Epithelial cell of esophagus (primary cell): ENCODE data around the gene CSMD2.

ENCODE experiments used
- DNase-seq: peaks from one replicate; pipeline ENCODE4 v3.0.0; 2010; ENCODE audit warnings: low read depth
- H3K4me3 ChIP-seq: 2 replicates; pipeline ENCODE4 v1.5.1; 2011; ENCODE audit warnings: mild to moderate bottlenecking, low read length, control low read depth
- TF ChIP-seq, protein P1 (sequence below): IDR thresholded peaks from 2 replicates; pipeline ENCODE4 v1.5.1; 2011; ENCODE audit warnings: low read depth, mild to moderate bottlenecking, low read length, control low read depth, inconsistent platforms; ENCODE audit not compliant: insufficient read depth; ENCODE audit errors: missing control alignments

CSMD2 gene

DNA sequence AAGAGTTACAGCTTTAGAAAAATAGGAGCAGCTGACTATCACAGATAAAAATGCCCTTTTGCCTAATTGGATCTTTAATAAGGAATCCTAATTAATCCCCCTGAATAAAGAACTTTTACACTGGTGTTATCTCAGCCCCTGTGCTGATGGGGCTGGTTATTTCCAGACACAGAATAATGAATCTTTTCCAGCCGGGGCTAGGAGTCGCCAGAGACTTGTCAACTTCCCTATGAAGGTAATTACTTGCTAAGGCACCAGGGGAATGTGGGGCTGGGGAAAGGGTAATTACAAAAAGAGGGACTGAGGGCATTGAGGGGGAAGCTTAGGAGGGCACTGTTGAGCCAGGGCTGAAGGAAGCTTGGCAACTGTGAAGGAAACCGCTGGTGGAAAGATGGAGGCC, 266.6 kb downstream of the CSMD2 start:
- TF ChIP-seq, protein P1, sequence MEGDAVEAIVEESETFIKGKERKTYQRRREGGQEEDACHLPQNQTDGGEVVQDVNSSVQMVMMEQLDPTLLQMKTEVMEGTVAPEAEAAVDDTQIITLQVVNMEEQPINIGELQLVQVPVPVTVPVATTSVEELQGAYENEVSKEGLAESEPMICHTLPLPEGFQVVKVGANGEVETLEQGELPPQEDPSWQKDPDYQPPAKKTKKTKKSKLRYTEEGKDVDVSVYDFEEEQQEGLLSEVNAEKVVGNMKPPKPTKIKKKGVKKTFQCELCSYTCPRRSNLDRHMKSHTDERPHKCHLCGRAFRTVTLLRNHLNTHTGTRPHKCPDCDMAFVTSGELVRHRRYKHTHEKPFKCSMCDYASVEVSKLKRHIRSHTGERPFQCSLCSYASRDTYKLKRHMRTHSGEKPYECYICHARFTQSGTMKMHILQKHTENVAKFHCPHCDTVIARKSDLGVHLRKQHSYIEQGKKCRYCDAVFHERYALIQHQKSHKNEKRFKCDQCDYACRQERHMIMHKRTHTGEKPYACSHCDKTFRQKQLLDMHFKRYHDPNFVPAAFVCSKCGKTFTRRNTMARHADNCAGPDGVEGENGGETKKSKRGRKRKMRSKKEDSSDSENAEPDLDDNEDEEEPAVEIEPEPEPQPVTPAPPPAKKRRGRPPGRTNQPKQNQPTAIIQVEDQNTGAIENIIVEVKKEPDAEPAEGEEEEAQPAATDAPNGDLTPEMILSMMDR, result no peak
- H3K4me3 ChIP-seq, result no peak overlapping the region
- no peak for DNase-seq

DNA sequence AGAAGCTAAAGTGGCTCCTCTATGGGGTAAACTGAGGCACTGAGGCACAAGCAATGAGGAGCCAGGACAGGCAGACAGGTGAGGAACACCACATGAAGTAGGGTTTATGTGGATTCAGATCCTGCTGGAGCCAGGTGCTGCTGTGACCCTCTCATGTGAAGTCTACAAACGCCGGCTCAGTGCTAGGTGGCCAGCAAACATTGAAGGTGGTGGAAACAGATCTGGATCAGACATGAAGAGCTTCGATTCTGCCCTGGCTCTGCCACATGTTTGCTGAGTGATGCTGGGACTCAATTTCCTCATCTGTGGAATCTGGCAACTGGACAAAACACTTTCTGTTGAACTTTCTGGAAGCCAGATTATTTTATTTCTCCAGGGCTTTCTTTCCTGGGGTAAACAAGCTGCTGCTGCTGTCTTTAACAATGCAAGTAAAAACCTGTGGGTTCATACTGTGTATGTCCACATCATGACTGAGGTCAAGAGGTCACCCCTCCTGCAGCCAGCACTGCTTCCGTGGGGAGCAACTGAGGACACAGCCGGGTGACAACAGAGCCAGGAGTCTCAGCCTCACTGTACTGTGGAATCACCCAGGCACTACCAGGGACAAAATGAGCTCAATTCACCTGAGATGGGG, 267.8 kb downstream of the CSMD2 start:
- no peak for DNase-seq
- TF ChIP-seq, protein P1, result no peak
- no peak overlapping the region for H3K4me3 ChIP-seq

DNA sequence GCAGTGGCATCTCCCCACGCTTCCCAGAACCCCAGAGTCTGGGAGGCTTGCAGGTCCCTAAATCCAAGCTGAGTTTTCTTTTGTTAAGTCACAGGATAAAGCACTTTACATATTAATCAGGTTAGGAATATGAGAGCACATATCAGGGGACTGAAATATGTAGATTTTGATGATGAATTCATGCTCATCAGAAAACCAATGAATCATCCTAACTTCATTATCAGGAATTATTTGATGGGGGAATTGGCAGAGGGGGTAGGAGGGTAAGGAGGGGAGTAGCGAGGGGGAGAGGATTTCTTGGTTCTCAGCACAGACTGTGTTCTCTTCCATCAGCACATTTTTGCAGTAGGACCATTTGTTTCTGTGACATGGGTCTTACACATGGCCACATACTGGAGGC, 269.1 kb downstream of the CSMD2 start:
- no peak for DNase-seq
- TF ChIP-seq, protein P1, result no peak
- H3K4me3 ChIP-seq, result no peak overlapping the region

DNA sequence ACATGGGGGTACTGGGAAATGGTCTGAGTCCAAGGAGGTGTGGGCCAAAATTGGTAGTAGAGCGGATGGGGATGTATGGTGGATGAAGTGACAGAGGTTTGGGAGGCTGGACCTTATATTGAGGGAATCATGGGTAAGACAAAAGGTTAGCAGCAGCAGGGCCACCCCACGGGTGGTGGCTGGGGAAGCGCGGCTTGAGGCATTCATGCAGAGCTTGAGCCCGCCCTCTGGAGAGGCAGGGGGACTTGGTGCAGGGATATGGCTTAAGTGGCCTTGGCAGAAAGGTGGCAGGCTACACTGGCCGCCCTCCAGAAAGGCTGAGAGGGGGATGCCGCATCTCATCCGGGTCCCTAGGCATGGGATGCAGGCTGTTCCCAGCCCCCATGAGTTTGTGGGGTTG, 269.6 kb downstream of the CSMD2 start:
- no peak for DNase-seq
- no peak overlapping the region for H3K4me3 ChIP-seq
- TF ChIP-seq, protein P1, result no peak

DNA sequence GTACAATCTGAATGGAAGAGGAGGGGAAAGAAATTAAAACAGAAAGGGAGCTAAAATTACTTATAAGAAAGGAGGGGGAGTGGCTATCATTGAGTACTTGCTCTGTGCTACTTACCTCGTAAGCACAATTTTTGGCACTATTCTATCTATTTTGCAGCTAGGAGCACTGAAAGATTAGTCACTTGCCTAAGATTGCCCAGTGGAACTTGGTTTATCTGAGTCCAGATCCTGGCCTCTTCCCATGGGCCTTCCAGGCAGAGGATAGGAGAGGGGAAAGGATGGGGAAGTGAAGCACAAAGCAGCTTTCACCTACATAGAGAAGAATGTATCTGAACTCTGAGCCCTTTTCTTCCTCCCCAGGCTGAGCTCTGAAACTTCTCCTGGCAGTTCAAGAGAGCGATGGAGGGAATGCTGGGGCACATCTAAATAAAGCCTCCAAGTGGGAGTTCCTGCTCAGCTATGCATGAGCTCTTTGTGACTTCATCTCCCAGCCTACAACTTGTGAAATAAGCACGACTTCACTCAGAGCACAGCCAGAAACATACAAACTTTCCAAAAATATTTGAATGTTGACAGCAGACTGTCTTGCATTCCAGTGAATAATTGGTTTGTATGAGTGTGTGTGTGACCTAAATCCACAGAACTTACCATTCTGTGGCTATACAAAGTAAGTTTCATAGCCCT, 271.7 kb downstream of the CSMD2 start:
- H3K4me3 ChIP-seq, result no peak overlapping the region
- DNase-seq, result no peak
- TF ChIP-seq, protein P1, result no peak

DNA sequence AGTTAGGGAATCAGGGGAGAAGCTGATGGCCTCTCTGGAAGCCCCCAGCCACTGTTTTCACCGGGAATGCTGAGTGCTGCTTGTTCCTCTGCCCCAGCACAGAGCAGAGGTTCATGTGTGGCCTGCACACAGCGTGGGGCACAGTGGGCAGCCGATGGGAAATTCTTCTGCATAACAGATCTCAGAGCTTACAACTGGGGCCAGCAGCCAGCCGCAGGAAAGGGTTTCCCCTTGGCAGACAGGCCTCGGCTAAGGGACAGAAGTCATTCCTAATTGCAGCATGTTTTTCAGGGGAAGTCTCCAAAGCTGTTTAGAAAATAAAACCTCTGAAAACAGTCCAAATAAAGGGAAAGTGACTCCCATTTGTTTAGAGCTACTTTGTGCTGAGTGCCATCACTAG, 278.5 kb downstream of the CSMD2 start:
- no peak overlapping the region for H3K4me3 ChIP-seq
- TF ChIP-seq, protein P1, result no peak
- no peak for DNase-seq

DNA sequence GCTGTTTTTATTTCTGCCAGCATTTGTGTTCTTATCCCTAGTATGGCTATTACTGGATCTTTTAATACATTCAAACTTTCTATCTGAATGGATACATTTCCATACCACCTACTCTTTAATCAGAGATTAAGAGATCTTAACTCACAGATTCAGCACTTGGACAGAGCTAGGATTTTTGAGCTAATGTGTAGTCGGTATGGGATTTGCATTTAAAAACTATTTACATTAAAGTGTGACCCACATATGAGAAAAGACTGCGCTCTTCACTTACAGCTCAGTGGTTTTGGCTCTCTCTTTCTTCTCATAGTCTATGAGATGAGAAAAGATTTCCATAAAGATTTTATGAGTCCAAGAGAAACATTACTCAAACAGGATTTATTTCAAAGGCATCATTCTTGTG, 284.7 kb downstream of the CSMD2 start:
- H3K4me3 ChIP-seq, result no peak overlapping the region
- TF ChIP-seq, protein P1, result no peak
- no peak for DNase-seq
